ENCODE measurements around the gene MAP1LC3B2.

The MAP1LC3B2 gene

DNA sequence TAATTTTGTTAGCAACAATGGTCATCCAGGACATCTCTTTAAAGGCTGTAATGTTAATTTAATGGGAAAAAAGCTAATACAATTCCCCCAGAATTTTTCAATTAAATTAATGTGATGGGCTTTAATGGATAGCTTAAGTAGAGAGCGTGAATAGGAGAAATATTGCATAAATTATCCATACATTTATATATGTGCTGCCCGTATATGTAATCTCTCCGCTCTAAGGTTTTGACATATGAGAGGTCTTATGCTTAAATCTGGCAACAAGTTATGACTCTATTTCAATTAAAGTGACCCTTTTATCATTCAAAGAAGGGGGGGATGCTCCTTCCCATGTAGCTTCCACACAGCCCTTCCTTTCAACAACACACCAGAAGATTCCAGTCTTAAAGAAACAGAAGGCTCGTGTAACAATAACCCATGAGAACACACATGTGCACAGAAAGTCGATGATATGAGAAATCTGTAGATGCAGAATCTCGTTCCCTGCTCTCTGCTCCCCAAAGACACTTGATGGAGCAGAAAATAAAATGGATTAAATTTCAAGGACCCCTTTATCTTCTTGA lies 24.0 kb downstream of the MAP1LC3B2 start:
- DNase-seq (ENCODE audit: low spot score): no peak
- no peak for TF ChIP-seq CTCF (IDR thresholded peaks at IDR 0.05; ENCODE audit: extremely low read depth, missing control alignments)

DNA sequence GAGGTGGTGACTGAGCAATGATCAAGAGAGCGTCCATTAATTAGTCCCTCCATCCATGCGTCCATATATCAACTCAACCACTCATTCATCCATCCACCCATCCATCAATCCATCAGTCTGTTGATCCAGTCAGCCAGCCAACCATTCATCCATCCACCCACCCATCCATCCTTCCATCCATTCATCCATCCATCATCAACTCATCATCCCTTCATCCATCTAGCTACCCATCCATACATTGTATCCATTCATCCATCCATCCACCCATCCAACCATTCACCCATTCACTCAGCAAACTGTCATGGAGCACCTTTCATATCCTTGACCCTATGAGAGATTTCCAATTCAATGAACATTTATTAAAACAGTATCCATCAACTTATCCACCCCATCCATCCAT lies 28.1 kb downstream of the MAP1LC3B2 start:
- no peak for TF ChIP-seq CTCF (IDR thresholded peaks at IDR 0.05; ENCODE audit: extremely low read depth, missing control alignments)
- no peak for DNase-seq (ENCODE audit: low spot score)

GRCh38 chr12:116588390-116589028 lies 29.3 kb downstream of the MAP1LC3B2 start:
- TF ChIP-seq CTCF (IDR thresholded peaks at IDR 0.05; ENCODE audit: extremely low read depth, missing control alignments): no peak
- no peak for DNase-seq (ENCODE audit: low spot score)

- no peak for TF ChIP-seq CTCF (IDR thresholded peaks at IDR 0.05; ENCODE audit: extremely low read depth, missing control alignments)
- no peak for DNase-seq (ENCODE audit: low spot score)
Observed at GRCh38 chr12:116589581-116589980, 30.4 kb downstream of the MAP1LC3B2 start.

- TF ChIP-seq CTCF (IDR thresholded peaks at IDR 0.05; ENCODE audit: extremely low read depth, missing control alignments): no peak
- no peak for DNase-seq (ENCODE audit: low spot score)
Observed at GRCh38 chr12:116590561-116590960, 31.4 kb downstream of the MAP1LC3B2 start.

DNA sequence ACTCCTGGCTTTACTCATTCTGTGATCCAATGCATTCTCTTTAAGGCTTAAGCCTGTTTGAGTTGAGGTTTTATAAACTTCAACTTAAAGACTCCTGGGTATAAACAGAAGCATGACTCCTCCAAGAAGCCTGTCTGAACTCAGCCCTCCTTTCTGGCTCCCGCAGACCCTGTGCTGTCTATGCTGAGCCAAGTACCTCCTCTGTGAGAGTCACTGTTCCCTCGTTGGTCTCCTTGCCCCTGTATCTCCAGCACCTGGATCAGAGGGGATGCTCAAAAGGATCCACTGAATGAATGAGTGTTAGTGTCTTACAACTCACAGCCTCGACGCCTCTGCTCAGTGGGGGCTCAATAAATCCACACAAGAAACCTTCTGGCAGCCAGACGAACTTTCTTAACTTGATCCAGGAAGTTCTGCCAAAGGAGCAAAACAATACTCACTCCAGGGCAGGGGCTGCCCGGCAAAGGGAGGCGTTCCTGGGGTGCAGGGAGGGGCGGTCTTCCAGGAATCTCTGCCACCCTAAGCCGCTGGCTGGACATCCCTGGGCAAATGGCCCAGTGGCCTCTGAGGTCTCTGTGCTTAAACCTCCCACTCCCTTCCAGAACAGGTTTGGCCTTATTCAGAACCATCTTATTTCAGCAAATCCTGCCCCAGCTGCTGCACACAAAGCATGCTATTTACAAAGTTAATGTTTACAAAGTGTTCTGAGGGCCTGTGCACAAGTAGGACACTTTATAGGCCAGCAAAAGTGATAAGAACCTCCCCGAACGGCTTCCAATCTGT lies 32.9 kb downstream of the MAP1LC3B2 start:
- DNase-seq (ENCODE audit: low spot score): no peak
- TF ChIP-seq CTCF (IDR thresholded peaks at IDR 0.05; ENCODE audit: extremely low read depth, missing control alignments): no peak

DNA sequence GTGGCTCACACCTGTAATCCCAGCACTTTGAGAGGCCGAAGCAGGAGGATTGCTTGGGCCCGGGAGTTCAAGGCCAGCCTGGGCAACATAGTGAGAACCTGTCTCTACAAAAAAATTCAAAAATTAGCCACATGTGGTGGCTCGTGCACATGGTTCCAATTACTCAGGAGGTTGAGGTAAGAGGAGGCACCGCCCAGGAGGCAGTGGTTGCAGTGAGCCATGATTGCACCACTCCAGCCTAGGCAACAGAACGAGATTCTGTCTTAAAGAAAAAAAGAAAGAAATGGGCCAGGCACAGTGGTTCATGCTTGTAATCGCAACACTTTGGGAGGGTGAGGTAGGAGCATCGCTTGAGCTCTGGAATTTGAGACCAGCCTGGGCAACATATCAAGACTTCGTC lies 33.5 kb downstream of the MAP1LC3B2 start:
- DNase-seq (ENCODE audit: low spot score): no peak
- no peak for TF ChIP-seq CTCF (IDR thresholded peaks at IDR 0.05; ENCODE audit: extremely low read depth, missing control alignments)
